HEK293T (cell line): Measurements from ENCODE around the gene OR4C6.

Experiments
- CTCF ChIA-PET: fragments of 350-600 bp; formaldehyde crosslinking; extraction: SDS; loops from one replicate; lab custom pipeline; 2021; ENCODE audit warnings: antibody characterized with exemption, inconsistent platforms; lab: Yijun Ruan, JAX
- POLR2A ChIA-PET: fragments of 350-600 bp; formaldehyde crosslinking; extraction: SDS; loops from one replicate; lab custom pipeline; 2020; ENCODE audit warnings: antibody characterized with exemption, inconsistent platforms; lab: Yijun Ruan, JAX
- DNase-seq: peaks from one replicate; pipeline ENCODE4 v3.0.0; 2012; ENCODE audit warnings: mixed read lengths; ENCODE audit errors: extremely low spot score
- ARNT ChIP-seq: fragments of 450-650 bp; IDR thresholded peaks from 2 replicates; pipeline ENCODE4 v1.6.1; 2017; ENCODE audit warnings: mild to moderate bottlenecking
- BHLHE40 ChIP-seq: fragments of 450-650 bp; IDR thresholded peaks from 2 replicates; pipeline ENCODE4 v1.6.1; 2016; ENCODE audit warnings: mild to moderate bottlenecking, moderate library complexity, borderline replicate concordance
- CTBP1 ChIP-seq: fragments of 450-650 bp; IDR thresholded peaks from 2 replicates; pipeline ENCODE4 v1.6.1; 2016; ENCODE audit warnings: borderline replicate concordance
- ELF4 ChIP-seq: fragments of 450-650 bp; IDR thresholded peaks from 2 replicates; pipeline ENCODE4 v1.6.1; 2017; ENCODE audit warnings: antibody characterized with exemption
- FOXA1 ChIP-seq: fragments of 450-650 bp; IDR thresholded peaks from 2 replicates; pipeline ENCODE4 v1.6.1; 2016; ENCODE audit warnings: mild to moderate bottlenecking
- FOXK2 ChIP-seq: fragments of 450-650 bp; IDR thresholded peaks from 2 replicates; pipeline ENCODE4 v1.6.1; 2016; ENCODE audit warnings: mild to moderate bottlenecking
- FOXM1 ChIP-seq: fragments of 450-650 bp; IDR thresholded peaks from 2 replicates; pipeline ENCODE4 v1.6.1; 2017; ENCODE audit warnings: mild to moderate bottlenecking, borderline replicate concordance
- HDGF ChIP-seq: fragments of 450-650 bp; IDR thresholded peaks from 2 replicates; pipeline ENCODE4 v1.6.1; 2017; ENCODE audit warnings: antibody characterized with exemption, borderline replicate concordance
- L3MBTL2 ChIP-seq: fragments of 450-650 bp; conservative IDR thresholded peaks from 2 replicates; pipeline ENCODE4 v1.6.1; 2016; ENCODE audit warnings: mild to moderate bottlenecking
- LEF1 ChIP-seq: fragments of 450-650 bp; IDR thresholded peaks from 2 replicates; pipeline ENCODE4 v1.6.1; 2017; ENCODE audit warnings: mild to moderate bottlenecking, borderline replicate concordance
- NFRKB ChIP-seq: fragments of 450-650 bp; IDR thresholded peaks from 2 replicates; pipeline ENCODE4 v1.6.1; 2016; ENCODE audit warnings: mild to moderate bottlenecking, moderate library complexity
- SP1 ChIP-seq: fragments of 450-650 bp; IDR thresholded peaks from 2 replicates; pipeline ENCODE4 v1.6.1; 2017
- SUZ12 ChIP-seq: fragments of 450-650 bp; IDR thresholded peaks from 2 replicates; pipeline ENCODE4 v1.6.1; 2016; ENCODE audit warnings: mild to moderate bottlenecking
- TARDBP ChIP-seq: fragments of 450-650 bp; IDR thresholded peaks from 2 replicates; pipeline ENCODE4 v1.6.1; 2016
- ZNF384 ChIP-seq: fragments of 450-650 bp; IDR thresholded peaks from 2 replicates; pipeline ENCODE4 v1.6.1; 2016
- TF ChIP-seq, protein P1 (sequence below): fragments of 450-650 bp; IDR thresholded peaks from 2 replicates; pipeline ENCODE4 v1.6.1; 2016

The OR4C6 gene

DNA sequence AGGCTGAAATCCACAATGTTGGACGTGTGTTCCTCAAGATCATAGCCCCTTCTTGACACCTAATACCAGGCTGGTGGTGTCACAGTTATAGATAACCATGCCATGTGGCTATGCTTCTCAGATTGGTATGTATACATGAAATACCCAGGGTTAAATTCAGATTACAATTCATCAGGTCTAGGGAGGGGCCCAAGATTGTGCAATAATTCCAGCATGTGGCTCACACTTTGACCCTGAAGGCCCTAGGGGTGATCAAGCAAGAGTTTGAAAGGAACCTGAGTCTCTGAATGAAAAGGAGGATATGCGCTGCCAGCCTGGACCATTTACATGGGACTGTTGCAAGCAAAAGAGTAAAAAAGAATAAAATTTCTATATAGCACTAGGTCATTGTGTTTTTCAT is 7.4 kb downstream of the OR4C6 start:
- DNase-seq: no peak
- CTCF ChIA-PET: no interaction called here
- TF ChIP-seq ELF4: no peak
- no peak for TF ChIP-seq SUZ12
- TF ChIP-seq TARDBP: no peak
- no peak for TF ChIP-seq ARNT
- TF ChIP-seq FOXM1: no peak
- TF ChIP-seq L3MBTL2: no peak
- TF ChIP-seq BHLHE40: no peak
- TF ChIP-seq ZNF384: no peak
- POLR2A ChIA-PET: no interaction called here

- CTCF ChIA-PET: no interaction called here
- no peak for TF ChIP-seq ZNF384
- TF ChIP-seq FOXA1: no peak
- no peak for TF ChIP-seq SP1
- no peak for TF ChIP-seq NFRKB
- TF ChIP-seq LEF1: no peak
- TF ChIP-seq, protein P1, sequence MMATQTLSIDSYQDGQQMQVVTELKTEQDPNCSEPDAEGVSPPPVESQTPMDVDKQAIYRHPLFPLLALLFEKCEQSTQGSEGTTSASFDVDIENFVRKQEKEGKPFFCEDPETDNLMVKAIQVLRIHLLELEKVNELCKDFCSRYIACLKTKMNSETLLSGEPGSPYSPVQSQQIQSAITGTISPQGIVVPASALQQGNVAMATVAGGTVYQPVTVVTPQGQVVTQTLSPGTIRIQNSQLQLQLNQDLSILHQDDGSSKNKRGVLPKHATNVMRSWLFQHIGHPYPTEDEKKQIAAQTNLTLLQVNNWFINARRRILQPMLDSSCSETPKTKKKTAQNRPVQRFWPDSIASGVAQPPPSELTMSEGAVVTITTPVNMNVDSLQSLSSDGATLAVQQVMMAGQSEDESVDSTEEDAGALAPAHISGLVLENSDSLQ: no peak
- no peak for TF ChIP-seq FOXM1
- no peak for TF ChIP-seq FOXK2
- no peak for TF ChIP-seq SUZ12
Measured at GRCh38 chr11:55673860-55674259, 11.9 kb downstream of the OR4C6 start.

GRCh38 chr11:55697817-55698216 is 35.8 kb downstream of the OR4C6 start:
- TF ChIP-seq SUZ12 (no peak), TARDBP (no peak), FOXM1 (no peak), ELF4 (no peak), ZNF384 (no peak), LEF1 (no peak), ARNT (no peak), FOXA1 (no peak), CTBP1 (no peak), NFRKB (no peak), FOXK2 (no peak), L3MBTL2 (no peak), SP1 (no peak)
- CTCF ChIA-PET: no interaction called here
- POLR2A ChIA-PET: no interaction called here
- DNase-seq: no peak

More at GRCh38 chr11:55673860-55674259, 11.9 kb downstream of the OR4C6 start:
- POLR2A ChIA-PET: no interaction called here
- DNase-seq: no peak

DNA sequence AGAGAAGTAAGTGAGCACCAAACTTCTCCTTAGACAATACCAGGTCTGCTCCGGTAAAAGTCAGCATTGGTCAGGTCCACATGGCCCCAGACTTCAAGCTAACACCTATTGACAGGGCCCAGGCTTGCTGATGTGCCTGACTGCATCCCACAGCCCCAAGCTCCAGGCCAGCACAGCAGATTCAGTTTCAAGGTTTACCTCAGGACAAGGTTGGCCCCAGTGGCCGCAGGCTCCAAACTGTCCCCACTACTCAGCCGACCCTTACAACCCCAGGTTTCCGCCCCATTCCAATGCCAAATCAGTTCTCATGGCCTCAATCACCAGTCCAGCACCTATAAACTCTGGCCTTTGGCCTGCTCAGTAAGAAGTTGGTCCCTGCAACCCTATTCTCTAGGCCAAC is 39.4 kb downstream of the OR4C6 start:
- ChIA-PET CTCF (no interaction called here), POLR2A (no interaction called here)
- DNase-seq: no peak

DNA sequence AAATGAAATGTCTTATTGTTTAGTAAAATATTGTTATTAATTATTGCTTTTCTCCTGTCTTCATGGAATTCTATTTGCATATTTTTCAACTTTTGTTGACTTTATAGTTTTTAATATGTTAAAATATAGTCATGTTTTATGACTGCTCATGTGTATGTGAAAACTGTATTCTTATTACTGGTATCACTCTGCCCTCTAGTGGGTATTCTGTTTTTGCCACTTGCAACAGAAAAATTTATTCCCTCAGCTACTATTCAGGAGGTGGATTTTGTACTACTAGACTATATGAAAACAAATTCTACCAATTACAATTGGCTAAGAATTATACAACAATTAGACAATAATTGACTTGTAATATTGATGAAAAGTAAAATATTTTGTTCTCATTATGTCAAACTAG is 45.0 kb downstream of the OR4C6 start:
- CTCF ChIA-PET: no interaction called here
- no peak for DNase-seq
- POLR2A ChIA-PET: no interaction called here
- no peak for TF ChIP-seq SP1
- TF ChIP-seq FOXM1: no peak
- TF ChIP-seq BHLHE40: no peak
- no peak for TF ChIP-seq SUZ12
- no peak for TF ChIP-seq NFRKB
- TF ChIP-seq L3MBTL2: no peak
- no peak for TF ChIP-seq ZNF384

More for the DNA sequence above, 39.4 kb downstream of the OR4C6 start:
- no peak for TF ChIP-seq ELF4
- no peak for TF ChIP-seq FOXM1
- no peak for TF ChIP-seq BHLHE40
- TF ChIP-seq, protein P1: no peak
- no peak for TF ChIP-seq SUZ12
- no peak for TF ChIP-seq L3MBTL2
- TF ChIP-seq ZNF384: no peak
- TF ChIP-seq ARNT: no peak
- no peak for TF ChIP-seq FOXK2
- no peak for TF ChIP-seq SP1
- no peak for TF ChIP-seq FOXA1
- no peak for TF ChIP-seq NFRKB
- no peak for TF ChIP-seq HDGF

DNA sequence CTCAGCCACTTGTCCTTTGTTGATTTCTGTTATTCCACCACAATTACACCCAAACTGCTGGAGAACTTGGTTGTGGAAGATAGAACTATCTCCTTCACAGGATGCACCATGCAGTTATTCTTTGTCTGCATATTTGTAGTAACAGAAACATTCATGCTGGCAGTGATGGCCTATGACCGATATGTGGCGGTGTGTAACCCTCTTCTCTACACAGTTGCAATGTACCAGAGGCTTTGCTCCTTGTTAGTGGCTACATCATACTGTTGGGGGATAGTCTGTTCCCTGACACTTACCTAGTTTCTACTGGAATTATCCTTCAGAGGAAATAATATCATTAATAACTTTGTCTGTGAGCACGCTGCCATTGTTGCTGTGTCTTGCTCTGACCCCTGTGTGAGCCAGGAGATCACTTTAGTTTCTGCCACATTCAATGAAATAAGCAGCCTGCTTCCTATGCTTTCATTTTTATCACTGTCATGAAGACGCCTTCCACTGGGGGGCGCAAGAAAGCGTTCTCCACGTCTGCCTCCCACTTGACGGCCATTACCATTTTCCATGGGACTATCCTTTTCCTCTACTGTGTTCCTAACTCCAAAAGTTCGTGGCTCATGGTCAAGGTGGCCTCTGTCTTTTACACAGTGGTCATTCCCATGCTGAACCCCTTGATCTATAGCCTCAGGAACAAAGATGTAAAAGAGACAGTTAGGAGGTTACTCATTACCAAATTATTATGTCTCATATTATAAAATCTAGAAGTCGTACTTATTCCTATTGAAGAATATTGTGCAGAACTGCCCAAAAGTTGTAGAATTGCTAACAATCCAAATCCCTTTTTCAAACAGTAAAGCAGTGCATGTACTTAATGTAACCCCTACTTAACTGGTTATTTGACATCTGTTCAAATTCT is 53.2 kb downstream of the OR4C6 start:
- TF ChIP-seq CTBP1 (no peak), FOXK2 (no peak), ZNF384 (no peak), FOXM1 (no peak), ARNT (no peak), LEF1 (no peak), HDGF (no peak), BHLHE40 (no peak), TARDBP (no peak), FOXA1 (no peak), L3MBTL2 (no peak), ELF4 (no peak), SP1 (no peak), SUZ12 (no peak)
- TF ChIP-seq, protein P1: no peak
- CTCF ChIA-PET: no interaction called here
- POLR2A ChIA-PET: no interaction called here
- DNase-seq: peak; percentile 5
